Peyer's patch (tissue), 4 donors: ENCODE measurements around the gene SCYGR4. TPM values are rescaled to one million over a fixed set of nuclear protein-coding genes. Genes with fewer than 3 reads are reported as not detected.
"Not testable (repeated sequence)": the region's sequence is repeated elsewhere in the genome, so short reads cannot be mapped to it uniquely, and the experiment has no call there.

Experiments
- DNase-seq, 3 donors: peaks; one replicate each; pipeline ENCODE4 v3.0.0-alpha.2; 2017 to 2019
- H3K27ac ChIP-seq, 4 donors: fragments of 200-600 bp; sonication (generic); one replicate each; pipeline ENCODE4 v1.5.1; 2016 to 2019
- H3K27me3 ChIP-seq, 2 donors: fragments of 200-600 bp; sonication (generic); one replicate each; pipeline ENCODE4 v1.5.1; 2019
- H3K36me3 ChIP-seq, 3 donors: fragments of 200-600 bp; sonication (generic); one replicate each; pipeline ENCODE4 v1.5.1; 2016 to 2019
- H3K4me1 ChIP-seq, 4 donors: fragments of 200-600 bp; sonication (generic); one replicate each; pipeline ENCODE4 v1.5.1; 2016 to 2019
- H3K4me3 ChIP-seq, 4 donors: fragments of 200-600 bp; sonication (generic); 1 replicate in 3 of 4; 2 replicates in 1 of 4; pipeline ENCODE4 v1.5.1; 2016 to 2019; ENCODE audit warnings: mild to moderate bottlenecking in 1 of 4
- H3K9me3 ChIP-seq, 4 donors: fragments of 200-600 bp; sonication (generic); one replicate each; pipeline ENCODE4 v1.5.1; 2016 to 2019; ENCODE audit warnings: mild to moderate bottlenecking in 1 of 4
- POLR2A ChIP-seq, 2 donors: fragments of 450-650 bp; IDR thresholded peaks; one replicate each; pipeline ENCODE4 v1.5.1; 2017; ENCODE audit warnings: antibody characterized with exemption in 2 of 2, mild to moderate bottlenecking in 2 of 2, moderate library complexity in 2 of 2
- total RNA-seq, 4 donors: library from RNA; depleted of rRNA; stranded (reverse); fragments of >200 nt; gene quantifications; one replicate each; pipeline ENCODE4 v1.1.0, GENCODE V29; 2016
- TF ChIP-seq, protein P1 (sequence below), 6 experiments: fragments of 450-650 bp in 4 of 6; fragments of 200-600 bp in 2 of 6; sonication (generic) in 1 of 6; IDR thresholded peaks; one replicate each; pipeline ENCODE4 v1.5.1; 2017 to 2019; ENCODE audit warnings: antibody characterized with exemption in 6 of 6, mild to moderate bottlenecking in 3 of 6, moderate library complexity in 1 of 6

SCYGR4 gene
- total RNA-seq, 4 donors from 2014 or later, result not detected

DNA sequence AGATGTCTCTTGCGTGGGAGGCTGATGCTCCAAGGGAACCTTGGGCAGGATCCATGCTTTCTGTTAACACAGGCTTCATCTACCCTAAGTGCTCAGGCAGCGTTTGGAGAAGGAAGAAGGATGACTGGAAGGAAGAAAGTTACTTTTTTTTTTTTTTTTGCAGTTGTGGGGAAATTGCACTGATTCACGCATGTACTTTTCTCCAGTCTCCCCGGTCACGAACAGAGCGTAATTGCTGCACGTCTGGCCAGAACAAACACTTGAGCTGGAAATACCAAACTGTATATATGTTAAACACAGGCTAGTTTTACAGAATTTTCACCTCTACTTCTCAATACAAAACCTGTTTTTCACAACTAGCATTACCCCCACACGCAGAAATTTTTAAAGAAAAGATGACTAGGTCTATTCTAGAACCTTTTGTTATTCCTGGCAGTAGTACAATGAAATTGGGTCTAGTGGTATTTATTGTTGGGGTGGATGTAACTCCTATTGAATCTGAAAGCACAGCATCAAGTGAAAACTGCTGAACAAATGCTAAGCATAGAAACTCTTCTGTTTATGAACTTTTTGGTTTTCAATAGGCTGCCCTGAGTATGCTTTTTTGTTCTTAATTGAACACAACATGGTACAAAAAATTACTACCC lies 40.0 kb downstream of the SCYGR4 start:
- H3K4me1 ChIP-seq, result no peaks in the 10 kb centered on the region
- H3K9me3 ChIP-seq, result no peaks in the 10 kb centered on the region
- DNase-seq, result no peak
- H3K27me3 ChIP-seq, result no peaks in the 10 kb centered on the region
- no peak overlapping the region for H3K27ac ChIP-seq
- no peak overlapping the region for H3K4me3 ChIP-seq
- TF ChIP-seq POLR2A (IDR thresholded peaks at IDR 0.05), result no peak
- TF ChIP-seq, protein P1, sequence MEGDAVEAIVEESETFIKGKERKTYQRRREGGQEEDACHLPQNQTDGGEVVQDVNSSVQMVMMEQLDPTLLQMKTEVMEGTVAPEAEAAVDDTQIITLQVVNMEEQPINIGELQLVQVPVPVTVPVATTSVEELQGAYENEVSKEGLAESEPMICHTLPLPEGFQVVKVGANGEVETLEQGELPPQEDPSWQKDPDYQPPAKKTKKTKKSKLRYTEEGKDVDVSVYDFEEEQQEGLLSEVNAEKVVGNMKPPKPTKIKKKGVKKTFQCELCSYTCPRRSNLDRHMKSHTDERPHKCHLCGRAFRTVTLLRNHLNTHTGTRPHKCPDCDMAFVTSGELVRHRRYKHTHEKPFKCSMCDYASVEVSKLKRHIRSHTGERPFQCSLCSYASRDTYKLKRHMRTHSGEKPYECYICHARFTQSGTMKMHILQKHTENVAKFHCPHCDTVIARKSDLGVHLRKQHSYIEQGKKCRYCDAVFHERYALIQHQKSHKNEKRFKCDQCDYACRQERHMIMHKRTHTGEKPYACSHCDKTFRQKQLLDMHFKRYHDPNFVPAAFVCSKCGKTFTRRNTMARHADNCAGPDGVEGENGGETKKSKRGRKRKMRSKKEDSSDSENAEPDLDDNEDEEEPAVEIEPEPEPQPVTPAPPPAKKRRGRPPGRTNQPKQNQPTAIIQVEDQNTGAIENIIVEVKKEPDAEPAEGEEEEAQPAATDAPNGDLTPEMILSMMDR (IDR thresholded peaks at IDR 0.05), result no peak
- no peaks in the 10 kb centered on the region for H3K36me3 ChIP-seq

DNA sequence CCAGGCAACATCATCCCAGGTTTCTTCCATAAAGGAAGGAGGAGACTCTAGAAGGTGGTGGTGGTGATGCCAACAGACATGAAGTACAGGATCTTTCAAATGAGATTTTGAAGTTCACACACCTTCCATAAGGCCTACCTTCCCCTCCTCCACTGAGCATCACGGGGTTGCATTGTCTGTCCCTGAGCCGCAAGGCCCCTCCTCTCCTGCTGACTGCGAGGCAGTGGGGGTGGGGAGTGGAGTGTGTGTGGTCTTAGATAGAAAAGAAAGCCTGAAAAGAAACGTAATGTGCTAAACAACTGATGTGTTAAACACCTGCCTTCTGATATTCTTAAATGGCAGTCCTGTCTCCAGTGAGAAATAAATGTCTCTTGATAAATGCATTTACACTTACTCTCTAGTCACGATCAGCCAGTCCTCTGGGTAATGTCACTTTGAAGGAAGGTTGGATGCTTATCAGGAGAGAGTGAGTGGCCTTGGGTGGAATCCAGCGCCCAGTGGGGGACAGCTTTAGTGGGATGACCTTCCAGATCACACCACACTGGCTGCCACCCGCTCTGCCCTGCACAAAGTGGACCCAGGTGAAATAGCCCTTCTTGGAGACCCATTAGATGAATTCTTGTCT lies 43.8 kb downstream of the SCYGR4 start:
- no peaks in the 10 kb centered on the region for H3K27me3 ChIP-seq
- H3K27ac ChIP-seq, result no peak overlapping the region
- no peaks in the 10 kb centered on the region for H3K9me3 ChIP-seq
- no peak overlapping the region for H3K4me3 ChIP-seq
- no peaks in the 10 kb centered on the region for H3K4me1 ChIP-seq
- no peak for DNase-seq
- no peaks in the 10 kb centered on the region for H3K36me3 ChIP-seq
- no peak for TF ChIP-seq POLR2A (IDR thresholded peaks at IDR 0.05)
- TF ChIP-seq, protein P1 (IDR thresholded peaks at IDR 0.05), result no peak

- Histone ChIP-seq H3K4me3 (no peak overlapping the region), H3K27me3 (no peaks in the 10 kb centered on the region), H3K27ac (no peak overlapping the region), H3K9me3 (no peaks in the 10 kb centered on the region), H3K4me1 (no peaks in the 10 kb centered on the region), H3K36me3 (no peaks in the 10 kb centered on the region)
- TF ChIP-seq POLR2A (IDR thresholded peaks at IDR 0.05), result no peak
- TF ChIP-seq, protein P1 (IDR thresholded peaks at IDR 0.05), result no peak
- DNase-seq, result no peak
Measured at GRCh38 chr2:227661827-227662226, 44.5 kb downstream of the SCYGR4 start.

- Histone ChIP-seq H3K9me3 (no peaks in the 10 kb centered on the region), H3K4me1 (no peaks in the 10 kb centered on the region), H3K36me3 (no peaks in the 10 kb centered on the region), H3K27ac (peak overlapping the region in 2 of 4 donors; percentile 70), H3K4me3 (no peak overlapping the region), H3K27me3 (no peaks in the 10 kb centered on the region)
- DNase-seq, result no peak
- TF ChIP-seq, protein P1 (IDR thresholded peaks at IDR 0.05), result no peak
- no peak for TF ChIP-seq POLR2A (IDR thresholded peaks at IDR 0.05)
Measured at GRCh38 chr2:227665189-227665940, 48.1 kb downstream of the SCYGR4 start.

DNA sequence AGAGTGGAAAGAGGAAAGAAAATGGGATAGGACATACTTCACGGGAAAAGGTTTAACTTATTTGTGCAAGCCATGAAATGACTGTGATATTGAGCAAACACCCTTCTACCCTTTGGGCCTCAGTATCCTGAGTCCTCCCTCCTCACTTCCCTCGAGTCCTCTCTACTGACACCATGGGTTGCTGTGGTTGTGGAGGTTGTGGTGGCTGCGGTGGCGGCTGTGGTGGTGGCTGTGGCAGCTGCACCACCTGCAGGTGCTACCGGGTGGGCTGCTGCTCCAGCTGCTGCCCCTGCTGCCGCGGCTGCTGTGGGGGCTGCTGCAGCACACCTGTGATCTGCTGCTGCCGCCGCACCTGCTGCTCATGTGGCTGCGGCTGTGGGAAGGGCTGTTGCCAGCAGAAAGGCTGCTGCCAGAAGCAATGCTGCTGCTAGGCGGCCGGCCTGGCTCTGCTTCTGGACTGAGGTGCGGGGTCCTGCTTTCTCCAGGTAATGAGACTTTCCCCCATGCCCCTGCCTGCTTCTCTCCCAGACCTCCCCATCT lies 49.4 kb downstream of the SCYGR4 start, which contains the start of gene SCYGR5:
TSS of gene SCYGR5 (plus strand) at position 174 of the 540 bp plus-strand sequence. CDS start at position 174, 0 bp downstream.
- not testable (repeated sequence) for H3K36me3 ChIP-seq, H3K27me3 ChIP-seq, H3K4me1 ChIP-seq, H3K4me3 ChIP-seq, H3K9me3 ChIP-seq, DNase-seq
- peak within 1 kb of the TSS in 2 of 4 donors; percentile 49 to 70 for H3K27ac ChIP-seq

Other genes with a start within 250 kb of the SCYGR4 start
- 100 to 1,000 TPM in 3 of 4 donors, 1 to 10 TPM in 1; 4.1 to 489 (median 221) TPM for gene TM4SF20, start 238.2 kb upstream of the SCYGR4 start, total RNA-seq
- gene SCYGR1, start 229.5 kb upstream of the SCYGR4 start, total RNA-seq, result not detected
- gene AGFG1, start 145.3 kb upstream of the SCYGR4 start, total RNA-seq, result 10 to 100 TPM; 24.8 to 68.1 (median 62.6) TPM
- gene SCYGR2, start 18.6 kb upstream of the SCYGR4 start, total RNA-seq, result not detected
- gene SCYGR3, start 2.7 kb upstream of the SCYGR4 start, total RNA-seq, result not detected
- gene SCYGR5, start 49.3 kb downstream of the SCYGR4 start, total RNA-seq, result not detected
- gene SLC19A3, start 100.5 kb downstream of the SCYGR4 start, total RNA-seq, result 10 to 100 TPM in 3 of 4 donors, 1 to 10 TPM in 1; 5.0 to 40.0 (median 23.1) TPM
- not detected for gene SCYGR6, start 107.3 kb downstream of the SCYGR4 start, total RNA-seq
- not detected for gene SCYGR7, start 110.8 kb downstream of the SCYGR4 start, total RNA-seq
- not detected for gene SCYGR8, start 128.4 kb downstream of the SCYGR4 start, total RNA-seq
- gene CCL20, start 196.3 kb downstream of the SCYGR4 start, total RNA-seq, result 10 to 100 TPM in 1 of 4 donors, 1 to 10 TPM in 2, not detected in 1; 4.0 to 14.0 (median 5.1) TPM